ENCODE data around the gene CEBPZ.
"Not testable (repeated sequence)": the region's sequence is repeated elsewhere in the genome, so short reads cannot be mapped to it uniquely, and the experiment has no call there.

The CEBPZ gene

GRCh38 chr2:37231241-37232130 lies at the start of gene CEBPZ, which contains the start of gene NDUFAF7:
CEBPZ (minus strand) TSS chr2:37231596; CDS start chr2:37231567, 29 bp downstream.
NDUFAF7 (plus strand) TSS chr2:37231658; CDS start chr2:37231706, 48 bp downstream.
- DNase-seq: peak; percentile 57

DNA sequence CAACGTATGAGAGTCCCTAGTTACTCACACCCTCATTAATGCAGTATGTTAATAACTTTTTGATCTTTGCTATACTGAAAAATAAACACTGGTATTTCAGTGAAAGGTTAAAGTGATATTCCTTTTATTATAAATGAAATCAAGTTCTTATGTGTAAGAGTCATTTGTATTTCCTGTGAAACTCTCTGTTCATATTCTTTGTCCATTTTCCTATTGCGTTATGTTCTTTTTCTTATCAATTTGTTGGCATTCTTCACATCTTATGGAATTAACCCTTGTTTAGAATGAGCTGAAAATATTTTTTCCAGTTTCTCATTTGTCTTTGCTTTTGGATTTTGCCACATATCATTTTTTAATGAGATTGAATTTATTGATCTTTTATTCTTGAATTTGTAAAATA lies 44.9 kb upstream of the CEBPZ start:
- DNase-seq: no peak

DNA sequence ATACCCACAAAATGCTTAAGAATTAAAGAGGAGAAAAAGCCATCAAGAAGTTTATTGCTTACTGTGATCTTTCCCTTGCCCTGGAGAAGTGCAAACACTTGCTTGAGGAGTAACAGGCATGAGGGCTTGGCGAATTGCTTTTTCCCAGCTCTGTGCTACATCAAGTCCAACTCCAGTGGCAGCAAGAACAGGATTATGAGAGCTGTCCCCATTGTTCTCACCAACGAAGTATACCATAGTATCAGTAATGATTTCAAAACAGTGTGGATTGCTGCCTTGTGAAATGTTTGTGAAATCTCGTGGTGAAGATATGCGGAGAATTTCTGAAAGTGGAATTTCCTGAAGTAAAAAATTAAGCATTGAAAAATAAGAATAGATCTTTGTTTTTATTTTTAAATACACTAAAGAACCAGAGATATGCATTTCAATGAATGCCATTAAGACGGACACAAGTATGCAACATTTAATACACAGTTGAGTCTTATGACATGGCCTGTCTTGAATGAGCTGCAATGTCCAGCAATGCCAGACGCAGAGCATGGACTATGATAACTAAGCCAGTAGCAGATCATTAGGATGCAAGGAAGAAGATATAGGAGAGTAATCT lies 43.1 kb upstream of the CEBPZ start:
- no peak for DNase-seq

GRCh38 chr2:37271376-37272067 lies 40.1 kb upstream of the CEBPZ start:
- DNase-seq: no peak

DNA sequence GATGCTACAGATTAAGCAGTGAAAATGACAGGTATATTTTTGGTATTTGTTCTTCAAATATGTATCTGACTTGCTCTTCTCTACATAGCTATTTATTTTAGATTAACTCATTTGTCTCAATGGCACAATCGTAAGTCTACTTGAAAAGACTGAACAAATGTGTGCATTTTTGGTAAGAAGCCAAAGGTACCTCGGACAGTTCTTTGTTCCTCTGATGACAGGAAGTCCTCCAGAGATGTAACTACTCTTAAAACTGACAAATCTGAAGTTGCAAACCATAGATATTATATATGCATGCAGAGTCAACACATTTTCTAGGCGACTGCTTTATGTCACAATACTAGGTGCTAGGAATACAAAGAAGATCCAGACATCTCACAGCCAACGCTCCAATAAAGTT lies 36.7 kb upstream of the CEBPZ start:
- DNase-seq: no peak

- no peak for DNase-seq
These were observed 36.3 kb upstream of the CEBPZ start for GRCh38 chr2:37267685-37268084.

- DNase-seq: no peak
These were observed 32.4 kb upstream of the CEBPZ start for GRCh38 chr2:37263839-37264238.

GRCh38 chr2:37262522-37262921 lies 31.1 kb upstream of the CEBPZ start:
- no peak for DNase-seq

- DNase-seq: no peak
These were observed 19.7 kb upstream of the CEBPZ start for GRCh38 chr2:37250869-37251740.

DNA sequence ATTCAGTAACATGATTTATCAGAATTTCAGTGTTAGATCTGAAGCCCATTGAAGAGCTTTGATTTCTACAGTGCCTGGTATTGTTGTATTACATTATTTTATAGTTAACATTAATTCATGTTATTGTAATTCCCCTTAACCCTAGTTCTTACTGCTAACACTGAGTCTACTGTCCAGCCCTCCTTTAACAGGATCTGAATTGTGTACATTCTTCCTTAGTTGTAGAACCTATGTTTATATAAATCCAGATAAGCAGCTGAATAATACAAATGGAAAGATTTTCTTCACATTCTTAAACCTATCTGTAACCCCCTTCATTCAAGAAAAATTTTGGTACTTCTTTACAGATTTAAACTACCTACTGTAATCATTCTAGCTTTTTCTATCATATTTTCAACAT lies 14.8 kb upstream of the CEBPZ start:
- DNase-seq: no peak

- DNase-seq: no peak
These were observed 13.4 kb upstream of the CEBPZ start for GRCh38 chr2:37244755-37245154.

DNA sequence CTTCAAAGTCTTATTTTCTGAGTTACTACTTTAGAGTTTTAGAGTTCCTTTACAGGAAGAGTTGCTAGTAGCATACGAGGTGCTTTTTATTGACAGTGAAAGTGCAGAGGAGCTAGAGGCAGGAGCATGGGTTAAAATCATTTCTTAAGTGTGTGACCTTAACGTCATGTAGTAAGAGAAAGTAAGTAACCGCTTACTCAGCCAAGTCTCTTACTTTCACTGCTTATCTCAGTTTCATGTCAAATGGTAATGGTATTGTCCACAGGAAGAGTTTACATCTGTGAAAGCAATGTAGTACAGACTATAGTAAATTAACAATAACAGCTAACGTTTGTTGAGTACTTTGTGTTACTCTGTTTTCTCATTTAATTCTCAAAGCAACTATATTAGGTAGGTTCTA lies 12.6 kb upstream of the CEBPZ start:
- no peak for DNase-seq

- DNase-seq: no peak
These were observed 12.0 kb upstream of the CEBPZ start for GRCh38 chr2:37243435-37243834.

GRCh38 chr2:37232131-37232933 lies 936 bp upstream of the CEBPZ start:
- DNase-seq: no peak

- no peak for DNase-seq
These were observed 815 bp downstream of the CEBPZ start for GRCh38 chr2:37230581-37230980.

DNA sequence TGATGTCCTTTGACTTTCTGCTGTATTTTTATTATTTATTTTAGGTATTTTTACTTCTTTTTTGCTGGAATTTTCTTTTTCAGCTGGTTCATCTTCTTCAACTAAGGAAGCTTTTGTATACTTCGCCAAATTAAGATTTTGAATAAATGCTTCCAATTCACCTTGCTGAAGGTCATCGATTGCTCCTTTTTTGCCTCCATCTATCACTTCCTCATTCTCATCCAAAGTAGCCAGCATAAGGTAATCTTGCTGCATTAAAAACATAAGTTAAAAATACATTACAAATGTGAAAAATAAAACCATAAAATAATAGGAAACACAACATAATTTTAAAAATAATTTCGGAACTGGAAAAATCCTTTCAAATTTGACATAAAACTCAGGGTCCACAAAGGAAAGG lies 2.6 kb downstream of the CEBPZ start:
- no peak for DNase-seq

DNA sequence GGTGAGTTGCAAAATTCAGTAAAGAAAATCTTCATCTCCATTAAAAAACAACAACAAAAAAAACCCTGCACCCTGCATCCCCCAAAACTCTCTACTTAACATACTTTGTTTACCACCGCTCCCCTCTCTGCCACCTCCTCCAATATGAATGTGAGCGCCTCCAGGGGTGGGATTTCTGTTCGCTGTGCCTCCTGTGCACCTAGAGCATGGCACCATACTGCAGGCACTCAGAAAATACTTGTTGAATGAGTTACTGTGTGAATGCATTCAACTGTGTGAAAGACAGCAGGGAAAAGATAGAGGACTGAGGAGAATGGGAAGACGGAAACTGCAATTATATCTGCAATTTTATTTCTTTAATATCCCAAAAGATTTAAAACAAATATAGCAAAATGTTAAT lies 4.5 kb downstream of the CEBPZ start:
- no peak for DNase-seq

DNA sequence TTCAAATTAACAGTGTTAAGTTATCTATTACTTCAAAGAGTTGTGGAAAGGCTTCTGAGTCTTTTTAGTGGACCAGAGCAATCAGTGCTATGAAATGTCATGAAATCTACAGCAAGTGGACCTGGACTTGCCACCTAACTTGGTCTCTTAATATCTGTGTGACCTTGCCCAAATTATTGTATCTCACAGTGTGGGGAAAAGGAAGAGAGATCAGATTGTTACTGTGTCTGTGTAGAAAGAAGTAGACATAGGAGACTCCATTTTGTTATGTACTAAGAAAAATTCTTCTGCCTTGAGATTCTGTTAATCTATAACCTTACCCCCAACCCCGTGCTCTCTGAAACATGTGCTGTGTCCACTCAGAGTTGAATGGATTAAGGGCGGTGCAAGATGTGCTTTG lies 6.3 kb downstream of the CEBPZ start:
- not testable (repeated sequence) for DNase-seq

DNA sequence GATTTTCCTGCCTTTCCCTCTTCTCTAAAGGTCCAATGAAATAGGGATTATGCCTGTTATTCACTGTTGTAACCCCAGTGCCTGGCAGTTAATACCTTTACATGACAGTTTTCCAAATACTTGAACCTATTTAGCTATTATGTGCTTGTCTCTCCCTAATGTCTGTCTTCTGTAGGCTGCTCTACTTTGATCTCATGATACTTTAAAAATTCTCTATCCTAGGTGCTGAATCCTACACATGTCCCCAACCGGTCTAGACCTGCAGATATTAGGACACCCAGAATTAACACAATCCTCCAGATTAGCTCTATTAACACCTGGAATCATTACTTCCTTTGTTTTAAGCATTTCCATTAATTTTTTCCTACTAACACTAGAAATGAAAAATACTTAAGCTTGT lies 7.3 kb downstream of the CEBPZ start:
- DNase-seq: no peak

DNA sequence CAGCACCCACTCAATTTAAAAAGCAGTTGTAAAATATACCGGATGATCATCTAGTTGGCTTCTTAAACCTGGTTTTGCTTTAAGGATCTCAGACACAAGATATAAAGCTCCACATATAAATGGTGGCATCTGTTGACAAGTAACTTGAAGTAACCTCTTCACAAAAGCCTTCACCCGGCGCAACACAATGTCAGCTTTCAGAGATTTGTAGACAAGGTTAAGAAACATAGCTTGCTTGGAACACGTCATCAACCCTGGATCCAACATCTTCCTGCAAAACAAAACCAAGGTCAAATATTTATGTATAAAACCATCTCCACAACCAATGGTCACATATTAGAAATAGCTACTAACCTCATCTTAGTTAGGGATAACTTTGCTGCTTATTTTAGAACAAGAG lies 8.3 kb downstream of the CEBPZ start:
- DNase-seq: no peak

DNA sequence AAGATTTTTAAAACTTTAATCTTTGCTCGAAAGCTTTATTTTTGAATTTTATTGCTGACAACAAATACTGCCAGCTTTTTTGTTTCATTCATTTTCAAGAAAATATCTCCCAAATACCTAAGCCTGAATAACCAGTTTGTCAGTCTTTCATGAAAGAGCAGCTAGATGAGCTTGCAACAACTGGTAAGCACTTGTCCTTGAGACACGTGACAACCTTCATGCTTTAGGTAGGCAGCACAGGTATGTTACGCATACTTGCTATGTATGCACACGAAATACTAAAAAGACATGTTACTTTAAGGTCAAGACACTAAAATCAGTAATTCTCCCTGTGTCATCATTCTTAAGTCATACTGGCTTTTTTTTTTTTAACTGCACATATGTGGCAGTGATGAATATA lies 12.3 kb downstream of the CEBPZ start:
- no peak for DNase-seq

- DNase-seq: no peak
These were observed 16.1 kb downstream of the CEBPZ start for GRCh38 chr2:37215250-37215649.

Measured in NCI-H187 treated with DMSO at 0.1 percent for 48 hours (cell line).